ENCODE data around the gene PRSS37.

- TF ChIP-seq EP300 (IDR thresholded peaks at IDR 0.05) (no peak), CTCF (IDR thresholded peaks at IDR 0.05) (no peak)
These were observed 18.9 kb upstream of the PRSS37 start for GRCh38 chr7:141860207-141860606.

Measured in ovary (tissue), 3 donors.